ENCODE measurements around the gene TPSG1. TPM values are rescaled to one million over a fixed set of nuclear protein-coding genes. Genes with fewer than 3 reads are reported as not detected.
"Not testable (repeated sequence)": the region's sequence is repeated elsewhere in the genome, so short reads cannot be mapped to it uniquely, and the experiment has no call there.

The TPSG1 gene
- total and polyA plus RNA-seq, 2 experiments from 2014 or later, result not detected

DNA sequence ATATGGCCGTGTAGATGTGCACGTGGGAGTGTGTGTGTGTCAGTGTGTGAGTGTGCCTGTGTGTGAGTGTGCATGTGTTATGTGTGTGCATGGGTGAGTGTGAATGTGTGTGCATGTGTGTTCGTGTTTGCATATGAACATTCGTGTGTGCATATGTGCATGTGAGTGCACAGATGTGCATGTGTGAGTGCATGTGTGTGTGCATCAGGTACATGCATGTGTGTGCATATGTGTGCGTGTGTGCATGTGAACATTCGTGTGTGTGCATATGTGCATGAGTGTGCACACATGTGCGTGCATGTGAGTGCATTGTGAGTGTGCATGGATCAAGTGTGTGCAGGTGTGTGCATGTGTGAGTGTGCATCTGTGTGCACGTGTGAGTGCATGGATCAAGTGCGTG lies 12.9 kb upstream of the TPSG1 start:
- H4K20me1 ChIP-seq (ENCODE audit: insufficient read depth), result no peaks in the 10 kb centered on the region
- H3K4me1 ChIP-seq (ENCODE audit: insufficient read depth), result no peaks in the 10 kb centered on the region
- 53 to 54% methylated on average over 9 of the region's 9 CpGs for WGBS, 2 experiments (ENCODE audit: low coverage in 1 of 2, low lambda C conversion rate in 2 of 2, missing lambda C conversion rate in 2 of 2)
- H3K9ac ChIP-seq, result no peak overlapping the region
- H2AFZ ChIP-seq, result no peak overlapping the region
- H3K4me3 ChIP-seq, result no peak overlapping the region
- H3F3A ChIP-seq (ENCODE audit: insufficient read depth), result no peaks in the 10 kb centered on the region
- H3K9me2 ChIP-seq (ENCODE audit: insufficient read depth), result no peaks in the 10 kb centered on the region
- DNase-seq, result no peak
- no peak overlapping the region for H3K27ac ChIP-seq
- no peaks in the 10 kb centered on the region for H3K27me3 ChIP-seq (replicated peaks; ENCODE audit: insufficient read depth)
- in situ Hi-C loops (cut with MboI), result no loop called here
- no peak for TF ChIP-seq EZH2 (IDR thresholded peaks at IDR 0.05; ENCODE audit: insufficient read depth, poor library complexity, severe bottlenecking)
- H3K4me2 ChIP-seq (ENCODE audit: unreplicated experiment), result no peak overlapping the region
- no peaks in the 10 kb centered on the region for H3K36me3 ChIP-seq (ENCODE audit: low read depth)
- H3K79me2 ChIP-seq (ENCODE audit: insufficient read depth), result no peaks in the 10 kb centered on the region
- no peaks in the 10 kb centered on the region for H3K9me3 ChIP-seq (ENCODE audit: low read depth)

GRCh38 chr16:1236659-1237058 lies 11.6 kb upstream of the TPSG1 start:
- H2AFZ ChIP-seq; H3F3A ChIP-seq (ENCODE audit: insufficient read depth); DNase-seq; H3K4me2 ChIP-seq (ENCODE audit: unreplicated experiment); H3K27ac ChIP-seq; H3K4me3 ChIP-seq; H3K79me2 ChIP-seq (ENCODE audit: insufficient read depth); H3K9ac ChIP-seq; H3K27me3 ChIP-seq (replicated peaks; ENCODE audit: insufficient read depth); H3K4me1 ChIP-seq (ENCODE audit: insufficient read depth); H3K9me2 ChIP-seq (ENCODE audit: insufficient read depth); in situ Hi-C loops (cut with MboI); H3K9me3 ChIP-seq (ENCODE audit: low read depth); H4K20me1 ChIP-seq (ENCODE audit: insufficient read depth); H3K36me3 ChIP-seq (ENCODE audit: low read depth): not testable (repeated sequence)
- WGBS, 2 experiments (ENCODE audit: low coverage in 1 of 2, low lambda C conversion rate in 2 of 2, missing lambda C conversion rate in 2 of 2), result no CpG with 5 or more reads among the region's 29 CpGs

DNA sequence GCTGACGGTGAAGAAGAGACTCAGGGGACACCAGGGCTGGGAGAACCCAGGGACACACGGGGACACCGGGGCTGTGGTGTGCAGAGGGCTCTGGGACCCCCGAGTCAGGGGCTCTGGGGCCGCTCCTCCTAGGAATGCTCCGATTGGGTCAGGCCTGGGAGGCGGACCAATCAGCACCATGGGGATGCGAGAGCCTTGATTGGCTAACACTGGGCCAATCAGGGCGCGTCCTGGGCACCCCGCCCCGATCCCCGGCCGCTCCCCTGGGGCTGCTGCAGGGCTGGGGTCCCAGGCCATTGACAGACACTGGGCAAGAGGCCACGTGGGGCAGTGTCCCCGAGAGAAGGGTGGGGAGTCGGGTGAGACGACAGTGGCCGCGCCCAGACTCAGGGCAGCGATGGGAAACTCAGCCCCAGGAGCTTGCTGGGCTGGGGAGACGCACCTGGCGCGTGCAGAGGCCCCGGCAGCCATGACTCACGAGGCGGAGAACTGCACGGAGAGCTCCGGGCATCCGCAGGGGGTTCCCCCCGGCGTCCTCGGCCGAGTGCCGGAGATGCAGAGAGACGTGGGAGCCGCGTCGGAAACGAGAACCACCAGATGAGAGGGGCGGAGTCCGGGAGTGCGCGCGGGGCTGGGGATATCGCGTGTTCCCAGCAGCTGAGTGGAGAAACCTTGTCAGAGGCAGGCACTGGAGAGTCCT lies 7.1 kb upstream of the TPSG1 start:
- H2AFZ ChIP-seq; DNase-seq; H3K27ac ChIP-seq; H3K36me3 ChIP-seq (ENCODE audit: low read depth); H3K4me2 ChIP-seq (ENCODE audit: unreplicated experiment); H3K79me2 ChIP-seq (ENCODE audit: insufficient read depth); H3K9ac ChIP-seq; H3K4me3 ChIP-seq; in situ Hi-C loops (cut with MboI); H3K9me3 ChIP-seq (ENCODE audit: low read depth); H4K20me1 ChIP-seq (ENCODE audit: insufficient read depth); H3K27me3 ChIP-seq (replicated peaks; ENCODE audit: insufficient read depth); H3K4me1 ChIP-seq (ENCODE audit: insufficient read depth); H3F3A ChIP-seq (ENCODE audit: insufficient read depth); H3K9me2 ChIP-seq (ENCODE audit: insufficient read depth): not testable (repeated sequence)
- WGBS, 2 experiments (ENCODE audit: low coverage in 1 of 2, low lambda C conversion rate in 2 of 2, missing lambda C conversion rate in 2 of 2), result no CpG with 5 or more reads among the region's 47 CpGs

- H3K9me2 ChIP-seq (ENCODE audit: insufficient read depth); H3K79me2 ChIP-seq (ENCODE audit: insufficient read depth); H3K27ac ChIP-seq; DNase-seq; H3F3A ChIP-seq (ENCODE audit: insufficient read depth); H4K20me1 ChIP-seq (ENCODE audit: insufficient read depth); H3K9ac ChIP-seq; in situ Hi-C loops (cut with MboI); H3K36me3 ChIP-seq (ENCODE audit: low read depth); H3K4me3 ChIP-seq; H2AFZ ChIP-seq; H3K9me3 ChIP-seq (ENCODE audit: low read depth); H3K27me3 ChIP-seq (replicated peaks; ENCODE audit: insufficient read depth); H3K4me2 ChIP-seq (ENCODE audit: unreplicated experiment); H3K4me1 ChIP-seq (ENCODE audit: insufficient read depth): not testable (repeated sequence)
- 67 to 85% methylated on average over 3 to 7 of the region's 7 CpGs for WGBS, 2 experiments (ENCODE audit: low coverage in 1 of 2, low lambda C conversion rate in 2 of 2, missing lambda C conversion rate in 2 of 2)
Observed at GRCh38 chr16:1231301-1231700, 6.2 kb upstream of the TPSG1 start.

DNA sequence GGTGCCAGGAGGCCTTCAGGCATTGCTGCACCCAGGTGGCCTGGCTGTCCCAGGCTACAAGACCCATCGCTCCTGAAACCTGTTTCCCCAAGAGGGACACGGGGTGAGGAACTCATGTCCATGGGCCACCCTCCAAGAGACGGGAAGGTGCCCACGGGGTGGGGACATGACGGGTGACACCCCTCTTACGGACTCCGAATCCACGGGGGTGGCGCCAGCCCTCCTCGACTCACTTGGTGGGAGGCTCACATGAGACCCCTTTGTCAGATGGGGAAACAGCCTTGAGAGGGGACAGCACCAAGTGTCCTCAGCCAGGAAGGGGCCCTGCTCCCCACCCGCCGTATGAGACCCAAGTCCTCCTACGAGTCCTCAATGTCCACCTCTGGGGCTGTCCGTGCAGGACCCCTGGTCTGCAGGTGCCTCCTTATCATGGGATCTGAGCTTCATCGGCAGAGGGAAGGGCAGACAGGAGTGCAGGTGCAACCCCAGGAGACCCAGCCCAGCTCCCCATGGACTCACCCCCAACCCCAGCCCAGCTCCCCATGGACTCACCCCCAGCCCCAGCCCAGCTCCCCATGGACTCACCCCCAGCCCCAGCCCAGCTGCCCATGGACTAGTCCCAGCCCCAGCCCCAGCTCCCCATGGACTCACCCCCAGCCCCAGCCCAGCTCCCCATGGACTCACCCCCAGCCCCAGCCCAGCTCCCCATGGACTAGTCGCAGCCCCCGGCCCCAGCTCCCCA lies 5.6 kb upstream of the TPSG1 start:
- H3K4me3 ChIP-seq; H3K4me1 ChIP-seq (ENCODE audit: insufficient read depth); H3K9me2 ChIP-seq (ENCODE audit: insufficient read depth); H2AFZ ChIP-seq; H3K9ac ChIP-seq; H3K36me3 ChIP-seq (ENCODE audit: low read depth); H3K4me2 ChIP-seq (ENCODE audit: unreplicated experiment); H3K9me3 ChIP-seq (ENCODE audit: low read depth); H4K20me1 ChIP-seq (ENCODE audit: insufficient read depth); H3F3A ChIP-seq (ENCODE audit: insufficient read depth); in situ Hi-C loops (cut with MboI); H3K79me2 ChIP-seq (ENCODE audit: insufficient read depth); DNase-seq; H3K27me3 ChIP-seq (replicated peaks; ENCODE audit: insufficient read depth); H3K27ac ChIP-seq: not testable (repeated sequence)
- 70% methylated on average over 14 to 17 of the region's 17 CpGs for WGBS, 2 experiments (ENCODE audit: low coverage in 1 of 2, low lambda C conversion rate in 2 of 2, missing lambda C conversion rate in 2 of 2)

DNA sequence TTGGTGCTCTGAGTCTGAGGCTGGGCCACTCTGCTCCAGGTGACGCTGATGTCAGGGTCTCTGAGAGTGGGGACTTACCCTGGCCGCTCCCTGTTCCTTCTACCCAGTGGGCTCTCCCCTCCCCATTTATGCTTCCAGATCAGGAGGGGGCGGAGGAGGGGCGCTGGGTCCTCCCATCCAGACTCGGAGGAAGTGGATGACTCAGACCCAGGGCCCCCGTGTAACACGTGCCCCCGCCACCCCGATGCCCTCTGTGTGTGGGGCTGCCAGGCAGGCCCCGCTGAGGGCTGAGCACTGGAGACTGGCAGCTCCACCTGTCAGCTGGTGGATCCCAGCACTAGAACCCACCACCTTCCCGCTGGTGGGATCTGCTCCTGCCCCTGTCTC lies 5.0 kb upstream of the TPSG1 start, which contains the start of gene TPSB2:
TPSB2 (minus strand) TSS at position 101 of the 387 bp plus-strand sequence. CDS start 233 bp downstream, outside the sequence.
- H4K20me1 ChIP-seq (ENCODE audit: insufficient read depth); H3K9me3 ChIP-seq (ENCODE audit: low read depth); H3K4me3 ChIP-seq; H3K79me2 ChIP-seq (ENCODE audit: insufficient read depth); H3F3A ChIP-seq (ENCODE audit: insufficient read depth); H3K4me1 ChIP-seq (ENCODE audit: insufficient read depth); H3K9me2 ChIP-seq (ENCODE audit: insufficient read depth); H2AFZ ChIP-seq; H3K4me2 ChIP-seq (ENCODE audit: unreplicated experiment); DNase-seq; H3K36me3 ChIP-seq (ENCODE audit: low read depth); H3K27me3 ChIP-seq (replicated peaks; ENCODE audit: insufficient read depth); H3K9ac ChIP-seq; H3K27ac ChIP-seq; in situ Hi-C loops (cut with MboI): not testable (repeated sequence)
- WGBS, 2 experiments (ENCODE audit: low coverage in 1 of 2, low lambda C conversion rate in 2 of 2, missing lambda C conversion rate in 2 of 2), result 0% methylated on average over 1 of the region's 11 CpGs

DNA sequence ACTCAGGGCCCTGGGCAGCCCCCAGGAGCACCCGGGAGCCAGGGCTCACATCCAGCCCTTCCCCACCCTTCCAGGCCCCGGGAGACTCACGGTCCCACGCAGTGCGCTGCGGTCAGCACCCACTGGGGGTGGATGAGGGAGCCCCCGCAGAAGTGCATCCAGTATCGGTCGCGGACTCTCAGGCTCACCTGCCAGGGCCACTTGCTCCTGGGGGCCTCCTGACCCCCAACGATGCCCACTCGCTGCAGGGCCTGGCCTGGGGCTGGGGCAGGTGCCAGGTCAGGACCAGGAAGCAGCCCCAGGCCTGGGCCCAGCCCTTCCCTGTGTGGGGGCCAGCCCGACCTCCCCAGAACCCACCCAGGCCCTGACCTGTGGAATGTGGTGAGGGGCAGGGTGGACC lies 4.4 kb upstream of the TPSG1 start:
- DNase-seq, result not testable (repeated sequence)
- WGBS, 2 experiments (ENCODE audit: low coverage in 1 of 2, low lambda C conversion rate in 2 of 2, missing lambda C conversion rate in 2 of 2), result 64 to 100% methylated on average over 2 to 8 of the region's 13 CpGs

More for the DNA sequence above, 4.4 kb upstream of the TPSG1 start:
- H3K79me2 ChIP-seq (ENCODE audit: insufficient read depth); H3K4me2 ChIP-seq (ENCODE audit: unreplicated experiment); H3K36me3 ChIP-seq (ENCODE audit: low read depth); H4K20me1 ChIP-seq (ENCODE audit: insufficient read depth); H3K4me1 ChIP-seq (ENCODE audit: insufficient read depth); H3K27me3 ChIP-seq (replicated peaks; ENCODE audit: insufficient read depth); H2AFZ ChIP-seq; H3K9me2 ChIP-seq (ENCODE audit: insufficient read depth); H3K27ac ChIP-seq; H3K9me3 ChIP-seq (ENCODE audit: low read depth); H3K9ac ChIP-seq; H3F3A ChIP-seq (ENCODE audit: insufficient read depth); H3K4me3 ChIP-seq; in situ Hi-C loops (cut with MboI): not testable (repeated sequence)

All from GM23248 (cell line).